Glomerular endothelial cell (primary cell): ENCODE measurements around the gene FOXQ1. TPM values are rescaled to one million over a fixed set of nuclear protein-coding genes. Genes with fewer than 3 reads are reported as not detected.
"Not testable (repeated sequence)": the region's sequence is repeated elsewhere in the genome, so short reads cannot be mapped to it uniquely, and the experiment has no call there.

Experiments
- DNase-seq: peaks from one replicate; pipeline ENCODE4 v3.0.0-alpha.2; 2011; ENCODE audit warnings: low read depth, low spot score; ENCODE audit errors: extremely low read depth
- total RNA-seq: library from RNA; depleted of rRNA; stranded (reverse); fragments of >200 nt; gene quantifications from 2 replicates; pipeline ENCODE4 v1.2.3, GENCODE V29; 2015

The FOXQ1 gene
- total RNA-seq, 1 donor from 2014 or later, result not detected

GRCh38 chr6:1355068-1355467, 43.2 kb downstream of the FOXQ1 start:
- not testable (repeated sequence) for DNase-seq

GRCh38 chr6:1361717-1362116, 49.8 kb downstream of the FOXQ1 start:
- DNase-seq, result not testable (repeated sequence)

GRCh38 chr6:1362643-1363042, 50.7 kb downstream of the FOXQ1 start:
- no peak for DNase-seq

GRCh38 chr6:1363298-1363697, 51.4 kb downstream of the FOXQ1 start:
- no peak for DNase-seq

- DNase-seq, result no peak
Observed at GRCh38 chr6:1363729-1364572, 52.1 kb downstream of the FOXQ1 start.

Other genes with a start within 250 kb of the FOXQ1 start
- gene FOXF2, start 77.5 kb downstream of the FOXQ1 start, total RNA-seq, result not detected in 2 replicates